HEK293 (cell line): ENCODE results near the gene MYBBP1A.

Source experiments
- CTCF ChIA-PET: fragments of 350-600 bp; formaldehyde crosslinking; extraction: SDS; loops from one replicate; lab custom pipeline; 2021; ENCODE audit warnings: antibody characterized with exemption; lab: Yijun Ruan, JAX
- POLR2A ChIA-PET: fragments of 300-600 bp; formaldehyde crosslinking; extraction: SDS; loops from one replicate; lab custom pipeline; 2020; ENCODE audit warnings: antibody characterized with exemption, inconsistent platforms; lab: Yijun Ruan, JAX
- H3K27ac ChIP-seq: fragments of 200-500 bp; sonication (Bioruptor generic); 2 replicates; pipeline ENCODE4 v1.5.1; 2014; ENCODE audit warnings: low read depth, low read length, control low read depth, inconsistent platforms; ENCODE audit errors: extremely low read depth
- H3K36me3 ChIP-seq, 2 experiments: fragments of 200-500 bp in 1 of 2; sonication (Bioruptor generic) in 1 of 2; 1 replicate in 1 of 2; 2 replicates in 1 of 2; pipeline ENCODE4 v1.5.1; 2014 to 2017; ENCODE audit warnings: inconsistent platforms in 2 of 2, low read length in 2 of 2; ENCODE audit not compliant: control insufficient read depth in 2 of 2, insufficient read depth in 1 of 2
- H3K4me1 ChIP-seq: fragments of 200-500 bp; sonication (Bioruptor generic); 2 replicates; pipeline ENCODE4 v1.5.1; 2014; ENCODE audit warnings: mild to moderate bottlenecking, low read length, inconsistent platforms; ENCODE audit not compliant: control insufficient read depth, insufficient read depth
- H3K4me3 ChIP-seq: 2 replicates; pipeline ENCODE4 v1.5.1; 2011; ENCODE audit warnings: low read depth, mild to moderate bottlenecking, control low read depth, low read length, moderate library complexity
- H3K9me3 ChIP-seq: fragments of 200-500 bp; sonication (Bioruptor generic); 2 replicates; pipeline ENCODE4 v1.5.1; 2014; ENCODE audit warnings: low read depth, low read length, inconsistent platforms; ENCODE audit not compliant: control insufficient read depth, insufficient read depth
- BCL6B ChIP-seq: fragments of 450-650 bp; formaldehyde crosslinking; IDR thresholded peaks from 2 replicates; pipeline ENCODE4 v1.5.1; 2017; ENCODE audit warnings: missing biosample characterization, missing genetic modification characterization
- KLF1 ChIP-seq: fragments of 450-650 bp; formaldehyde crosslinking; IDR thresholded peaks from 2 replicates; pipeline ENCODE4 v1.5.1; 2016; ENCODE audit warnings: missing biosample characterization, missing genetic modification characterization
- KLF10 ChIP-seq: fragments of 450-650 bp; IDR thresholded peaks from 2 replicates; pipeline ENCODE4 v1.5.1; 2018; ENCODE audit warnings: missing biosample characterization, mild to moderate bottlenecking, missing genetic modification characterization
- KLF17 ChIP-seq: fragments of 450-650 bp; formaldehyde crosslinking; IDR thresholded peaks from 2 replicates; pipeline ENCODE4 v1.5.1; 2016; ENCODE audit warnings: missing biosample characterization, missing genetic modification characterization
- REPIN1 ChIP-seq: fragments of 450-650 bp; formaldehyde crosslinking; IDR thresholded peaks from 2 replicates; pipeline ENCODE4 v1.5.1; 2017; ENCODE audit warnings: missing biosample characterization, missing genetic modification characterization, low read depth
- SALL2 ChIP-seq: fragments of 450-650 bp; formaldehyde crosslinking; IDR thresholded peaks from 2 replicates; pipeline ENCODE4 v1.5.0; 2017; ENCODE audit warnings: missing biosample characterization, mild to moderate bottlenecking, missing genetic modification characterization, borderline replicate concordance
- ZBTB44 ChIP-seq: fragments of 450-650 bp; IDR thresholded peaks from 2 replicates; pipeline ENCODE4 v1.5.1; 2018; ENCODE audit warnings: missing biosample characterization, mild to moderate bottlenecking, missing genetic modification characterization
- ZBTB7A ChIP-seq: fragments of 450-650 bp; formaldehyde crosslinking; IDR thresholded peaks from 2 replicates; pipeline ENCODE4 v1.5.1; 2016; ENCODE audit warnings: low read depth, missing biosample characterization, missing genetic modification characterization
- ZNF132 ChIP-seq: fragments of 450-650 bp; formaldehyde crosslinking; IDR thresholded peaks from 2 replicates; pipeline ENCODE4 v1.5.1; 2017; ENCODE audit warnings: missing biosample characterization, missing genetic modification characterization, borderline replicate concordance
- ZNF146 ChIP-seq: fragments of 450-650 bp; formaldehyde crosslinking; IDR thresholded peaks from 2 replicates; pipeline ENCODE4 v1.5.1; 2016; ENCODE audit warnings: missing biosample characterization, missing genetic modification characterization
- ZNF174 ChIP-seq: fragments of 450-650 bp; formaldehyde crosslinking; IDR thresholded peaks from 2 replicates; pipeline ENCODE4 v1.5.0; 2017; ENCODE audit warnings: missing biosample characterization, mild to moderate bottlenecking, missing genetic modification characterization
- ZNF211 ChIP-seq: fragments of 450-650 bp; formaldehyde crosslinking; IDR thresholded peaks from 2 replicates; pipeline ENCODE4 v1.5.1; 2016; ENCODE audit warnings: low read depth, missing biosample characterization, missing genetic modification characterization
- ZNF354C ChIP-seq: fragments of 450-650 bp; formaldehyde crosslinking; IDR thresholded peaks from 2 replicates; pipeline ENCODE4 v1.5.1; 2016; ENCODE audit warnings: missing biosample characterization, missing genetic modification characterization, low read depth, borderline replicate concordance
- ZNF404 ChIP-seq: fragments of 450-650 bp; formaldehyde crosslinking; IDR thresholded peaks from 2 replicates; pipeline ENCODE4 v1.5.1; 2017; ENCODE audit warnings: missing biosample characterization, missing genetic modification characterization
- ZNF473 ChIP-seq: fragments of 450-650 bp; formaldehyde crosslinking; IDR thresholded peaks from 2 replicates; pipeline ENCODE4 v1.5.1; 2017; ENCODE audit warnings: missing biosample characterization, missing genetic modification characterization
- ZNF501 ChIP-seq: fragments of 450-650 bp; formaldehyde crosslinking; IDR thresholded peaks from 2 replicates; pipeline ENCODE4 v1.5.1; 2016; ENCODE audit warnings: missing biosample characterization, missing genetic modification characterization
- ZNF510 ChIP-seq: fragments of 450-650 bp; formaldehyde crosslinking; IDR thresholded peaks from 2 replicates; pipeline ENCODE4 v1.5.1; 2018; ENCODE audit warnings: mild to moderate bottlenecking, missing genetic modification characterization, missing biosample characterization; ENCODE audit not compliant: insufficient replicate concordance
- ZNF518A ChIP-seq: fragments of 450-650 bp; formaldehyde crosslinking; conservative IDR thresholded peaks from 2 replicates; pipeline ENCODE4 v1.5.1; 2016; ENCODE audit warnings: low read depth, missing biosample characterization, missing genetic modification characterization
- ZNF561 ChIP-seq: fragments of 450-650 bp; IDR thresholded peaks from 2 replicates; pipeline ENCODE4 v1.5.1; 2018; ENCODE audit warnings: missing biosample characterization, missing genetic modification characterization, borderline replicate concordance
- ZNF596 ChIP-seq: fragments of 450-650 bp; IDR thresholded peaks from 2 replicates; pipeline ENCODE4 v1.5.0; 2018; ENCODE audit warnings: missing biosample characterization, mild to moderate bottlenecking, missing genetic modification characterization, moderate library complexity
- ZNF629 ChIP-seq: fragments of 450-650 bp; formaldehyde crosslinking; IDR thresholded peaks from 2 replicates; pipeline ENCODE4 v1.5.1; 2017; ENCODE audit warnings: missing biosample characterization, missing genetic modification characterization
- ZNF654 ChIP-seq: fragments of 450-650 bp; formaldehyde crosslinking; IDR thresholded peaks from 2 replicates; pipeline ENCODE4 v1.5.1; 2016; ENCODE audit warnings: low read depth, missing biosample characterization, missing genetic modification characterization
- ZNF664 ChIP-seq: fragments of 450-650 bp; formaldehyde crosslinking; IDR thresholded peaks from 2 replicates; pipeline ENCODE4 v1.5.1; 2016; ENCODE audit warnings: missing biosample characterization, missing genetic modification characterization
- ZNF670 ChIP-seq: fragments of 450-650 bp; formaldehyde crosslinking; IDR thresholded peaks from 2 replicates; pipeline ENCODE4 v1.5.1; 2016; ENCODE audit warnings: missing biosample characterization, missing genetic modification characterization, low read depth

MYBBP1A gene

GRCh38 chr17:4516735-4517134 is 38.4 kb downstream of the MYBBP1A start:
- Histone ChIP-seq H3K9me3 (no peaks in the 10 kb centered on the region), H3K36me3 (no peaks in the 10 kb centered on the region), H3K4me3 (no peak overlapping the region), H3K4me1 (no peaks in the 10 kb centered on the region), H3K27ac (no peak overlapping the region)
- TF ChIP-seq ZNF561 (tag by site-specific recombination): no peak
- TF ChIP-seq ZNF404 (tag by site-specific recombination): no peak
- TF ChIP-seq REPIN1 (tag by site-specific recombination): no peak
- no peak for TF ChIP-seq ZBTB7A (tag by site-specific recombination)
- no peak for TF ChIP-seq ZNF501 (tag by site-specific recombination)
- no peak for TF ChIP-seq BCL6B (tag by site-specific recombination)
- TF ChIP-seq ZNF473 (tag by site-specific recombination): no peak
- no peak for TF ChIP-seq ZNF354C (tag by site-specific recombination)
- TF ChIP-seq SALL2 (tag by site-specific recombination): no peak
- TF ChIP-seq KLF1 (tag by site-specific recombination): no peak
- POLR2A ChIA-PET: interaction anchor here (0.6 to 1.1 kb wide), 2 partner anchors 20 to 30 kb away, joined by 4 read pairs; no protein-coding TSS in a partner anchor
- CTCF ChIA-PET: interaction anchor here (0.6 to 0.7 kb wide), 3 partner anchors 62 to 305 kb away, joined by 3 to 4 read pairs (median 3); no protein-coding TSS in a partner anchor

GRCh38 chr17:4515501-4515900 is 39.7 kb downstream of the MYBBP1A start:
- no peak overlapping the region for H3K4me3 ChIP-seq
- ChIA-PET CTCF (interaction anchor here (0.6 kb wide), 1 partner anchor 171 kb away, joined by 4 read pairs; no protein-coding TSS in a partner anchor), POLR2A (interaction anchor here (0.5 kb wide), 1 partner anchor 255 kb away, joined by 3 read pairs; no protein-coding TSS in a partner anchor)
- H3K4me1 ChIP-seq: no peaks in the 10 kb centered on the region
- no peak overlapping the region for H3K27ac ChIP-seq
- no peaks in the 10 kb centered on the region for H3K9me3 ChIP-seq
- TF ChIP-seq ZNF629: no peak
- TF ChIP-seq ZNF518A: no peak
- no peak for TF ChIP-seq ZNF211 (tag by site-specific recombination)
- TF ChIP-seq ZBTB44 (tag by site-specific recombination): no peak
- TF ChIP-seq ZNF174 (tag by site-specific recombination): no peak
- TF ChIP-seq ZNF146 (tag by site-specific recombination): no peak
- TF ChIP-seq ZNF654 (tag by site-specific recombination): no peak
- TF ChIP-seq ZNF404 (tag by site-specific recombination): no peak
- no peak for TF ChIP-seq ZNF596 (tag by site-specific recombination)
- TF ChIP-seq ZNF510 (tag by site-specific recombination): no peak
- TF ChIP-seq ZNF664 (tag by site-specific recombination): no peak
- TF ChIP-seq ZNF670 (tag by site-specific recombination): no peak
- TF ChIP-seq ZNF561 (tag by site-specific recombination): no peak
- no peak for TF ChIP-seq KLF10 (tag by site-specific recombination)
- no peak for TF ChIP-seq ZNF132 (tag by site-specific recombination)
- TF ChIP-seq KLF17: no peak
- no peaks in the 10 kb centered on the region for H3K36me3 ChIP-seq
